DND-41 (cell line): Measurements from ENCODE around the gene PROSER1.

Experiments used
- ATAC-seq: fragments of 200-7000 bp; cut with Tn5 transposase; 3 replicates; pipeline ENCODE4 v1.9.1; 2021; ENCODE audit warnings: low read depth; ENCODE audit not compliant: insufficient read depth
- DNase-seq: peaks from one replicate; pipeline ENCODE4 v3.0.0-alpha.2; 2020
- H2AFZ ChIP-seq: 2 replicates; pipeline ENCODE4 v1.6.0; 2012; ENCODE audit warnings: low read depth, low read length
- H3K27ac ChIP-seq: 2 replicates; pipeline ENCODE4 v1.5.1; 2012; ENCODE audit warnings: low read length, inconsistent platforms
- H3K27me3 ChIP-seq: fragments of 200-600 bp; sonication (generic); 2 replicates; pipeline ENCODE4 v1.6.0; 2012; ENCODE audit warnings: low read length, mild to moderate bottlenecking, inconsistent platforms; ENCODE audit not compliant: insufficient read depth, poor library complexity
- H3K36me3 ChIP-seq: 2 replicates; pipeline ENCODE4 v1.5.1; 2012; ENCODE audit warnings: low read length, inconsistent platforms; ENCODE audit not compliant: insufficient read depth
- H3K4me1 ChIP-seq: 2 replicates; pipeline ENCODE4 v1.5.1; 2012; ENCODE audit warnings: mild to moderate bottlenecking, low read length; ENCODE audit not compliant: insufficient read depth
- H3K4me2 ChIP-seq: 2 replicates; pipeline ENCODE4 v1.6.0; 2012; ENCODE audit warnings: mild to moderate bottlenecking, moderate library complexity, low read length, inconsistent platforms; ENCODE audit not compliant: insufficient read depth
- H3K4me3 ChIP-seq, 2 experiments: fragments of 200-600 bp in 1 of 2; shearing (Covaris generic) in 1 of 2; 2 replicates each; pipeline ENCODE4 v1.5.1; 2012 to 2016; ENCODE audit warnings: inconsistent platforms in 2 of 2, low read length in 2 of 2, mild to moderate bottlenecking in 2 of 2, low read depth in 1 of 2, moderate library complexity in 1 of 2
- H3K79me2 ChIP-seq: 2 replicates; pipeline ENCODE4 v1.6.0; 2012; ENCODE audit warnings: low read length, inconsistent platforms; ENCODE audit not compliant: insufficient read depth
- H3K9ac ChIP-seq: 2 replicates; pipeline ENCODE4 v1.6.0; 2012; ENCODE audit warnings: low read depth, mild to moderate bottlenecking, inconsistent platforms, low read length, moderate library complexity
- H3K9me3 ChIP-seq: 2 replicates; pipeline ENCODE4 v1.5.1; 2012; ENCODE audit warnings: low read length, moderate library complexity, mild to moderate bottlenecking, inconsistent platforms; ENCODE audit not compliant: insufficient read depth, severe bottlenecking
- H4K20me1 ChIP-seq: 2 replicates; pipeline ENCODE4 v1.6.0; 2012; ENCODE audit warnings: low read length; ENCODE audit not compliant: insufficient read depth
- EZH2 ChIP-seq: IDR thresholded peaks from 3 replicates; pipeline ENCODE4 v1.6.1; 2012; ENCODE audit warnings: borderline replicate concordance, low read depth, mild to moderate bottlenecking, moderate library complexity, low read length, inconsistent platforms; ENCODE audit not compliant: severe bottlenecking
- TF ChIP-seq, protein P1 (sequence below): IDR thresholded peaks from 2 replicates; pipeline ENCODE4 v1.5.1; 2012; ENCODE audit warnings: borderline replicate concordance, low read length, moderate library complexity, mild to moderate bottlenecking; ENCODE audit not compliant: poor library complexity, severe bottlenecking; ENCODE audit errors: extremely low read depth

Gene PROSER1

DNA sequence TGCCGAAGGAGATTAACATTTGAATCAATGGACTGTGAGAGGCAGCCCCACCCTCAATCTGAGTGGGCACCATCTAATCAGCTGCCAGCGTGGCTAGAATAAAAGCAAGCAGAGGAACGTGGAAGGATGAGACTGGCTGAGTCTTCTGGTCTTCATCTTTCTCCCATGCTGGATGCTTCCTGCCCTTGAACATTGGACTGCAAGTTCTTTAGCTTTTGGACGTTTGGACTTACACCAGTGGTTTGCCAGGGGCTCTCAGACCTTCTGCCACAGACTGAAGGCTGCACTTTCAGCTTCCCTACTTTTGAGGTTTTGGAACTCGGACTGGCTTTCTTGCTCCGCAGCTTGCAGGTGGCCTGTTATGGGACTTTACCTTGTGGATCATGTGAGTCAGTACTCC lies 15.1 kb upstream of the PROSER1 start:
- no peaks in the 10 kb centered on the region for H3K4me1 ChIP-seq
- no peak overlapping the region for H2AFZ ChIP-seq
- H3K27ac ChIP-seq, result no peak overlapping the region
- TF ChIP-seq, protein P1, sequence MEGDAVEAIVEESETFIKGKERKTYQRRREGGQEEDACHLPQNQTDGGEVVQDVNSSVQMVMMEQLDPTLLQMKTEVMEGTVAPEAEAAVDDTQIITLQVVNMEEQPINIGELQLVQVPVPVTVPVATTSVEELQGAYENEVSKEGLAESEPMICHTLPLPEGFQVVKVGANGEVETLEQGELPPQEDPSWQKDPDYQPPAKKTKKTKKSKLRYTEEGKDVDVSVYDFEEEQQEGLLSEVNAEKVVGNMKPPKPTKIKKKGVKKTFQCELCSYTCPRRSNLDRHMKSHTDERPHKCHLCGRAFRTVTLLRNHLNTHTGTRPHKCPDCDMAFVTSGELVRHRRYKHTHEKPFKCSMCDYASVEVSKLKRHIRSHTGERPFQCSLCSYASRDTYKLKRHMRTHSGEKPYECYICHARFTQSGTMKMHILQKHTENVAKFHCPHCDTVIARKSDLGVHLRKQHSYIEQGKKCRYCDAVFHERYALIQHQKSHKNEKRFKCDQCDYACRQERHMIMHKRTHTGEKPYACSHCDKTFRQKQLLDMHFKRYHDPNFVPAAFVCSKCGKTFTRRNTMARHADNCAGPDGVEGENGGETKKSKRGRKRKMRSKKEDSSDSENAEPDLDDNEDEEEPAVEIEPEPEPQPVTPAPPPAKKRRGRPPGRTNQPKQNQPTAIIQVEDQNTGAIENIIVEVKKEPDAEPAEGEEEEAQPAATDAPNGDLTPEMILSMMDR, result no peak
- no peak for TF ChIP-seq EZH2
- H3K4me3 ChIP-seq, result no peak overlapping the region
- DNase-seq, result no peak
- H3K9me3 ChIP-seq, result no peaks in the 10 kb centered on the region
- no peak overlapping the region for H3K4me2 ChIP-seq
- no peak for ATAC-seq
- H3K27me3 ChIP-seq, result no peaks in the 10 kb centered on the region
- H3K36me3 ChIP-seq, result peaks cover 17% of the 10 kb centered on the region
- no peaks in the 10 kb centered on the region for H4K20me1 ChIP-seq
- H3K9ac ChIP-seq, result no peak overlapping the region
- H3K79me2 ChIP-seq, result no peaks in the 10 kb centered on the region

DNA sequence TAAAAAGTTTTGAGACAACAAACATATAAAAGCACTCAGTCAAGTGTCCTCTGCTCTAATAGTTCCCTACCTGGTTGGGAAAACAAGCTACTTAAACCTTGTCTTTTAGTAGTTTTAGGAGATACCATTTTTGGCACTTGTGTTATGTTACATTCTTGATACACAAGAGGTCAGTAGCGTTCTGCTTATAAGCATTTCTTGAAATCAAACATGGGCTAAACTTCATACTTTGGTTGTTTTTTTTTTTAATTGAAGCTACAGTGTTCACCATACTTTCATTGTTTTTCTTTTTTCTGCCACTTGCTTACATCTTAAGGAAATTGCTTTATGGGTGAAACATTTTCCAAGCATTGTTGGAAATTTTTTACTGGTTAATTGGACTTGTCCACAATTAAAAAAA lies 13.3 kb upstream of the PROSER1 start:
- no peaks in the 10 kb centered on the region for H4K20me1 ChIP-seq

GRCh38 chr13:39049274-39049673 lies 11.4 kb upstream of the PROSER1 start:
- ATAC-seq, result no peak
- H3K9ac ChIP-seq, result no peak overlapping the region

More for the DNA sequence above, 13.3 kb upstream of the PROSER1 start:
- H2AFZ ChIP-seq, result no peak overlapping the region
- H3K9me3 ChIP-seq, result no peaks in the 10 kb centered on the region
- H3K4me3 ChIP-seq, result no peak overlapping the region
- peaks cover 26% of the 10 kb centered on the region for H3K36me3 ChIP-seq
- H3K9ac ChIP-seq, result no peak overlapping the region
- ATAC-seq, result peak; percentile 39; the same call in 1 of the 3 replicates
- no peak for DNase-seq
- no peaks in the 10 kb centered on the region for H3K4me1 ChIP-seq
- H3K4me2 ChIP-seq, result no peak overlapping the region
- H3K27me3 ChIP-seq, result no peaks in the 10 kb centered on the region
- H3K79me2 ChIP-seq, result no peaks in the 10 kb centered on the region
- TF ChIP-seq, protein P1, result peak; percentile 59
- TF ChIP-seq EZH2, result no peak
- no peak overlapping the region for H3K27ac ChIP-seq

More at GRCh38 chr13:39049274-39049673, 11.4 kb upstream of the PROSER1 start:
- Histone ChIP-seq H3K27me3 (no peaks in the 10 kb centered on the region), H3K36me3 (peaks cover 35% of the 10 kb centered on the region), H4K20me1 (no peaks in the 10 kb centered on the region), H2AFZ (no peak overlapping the region), H3K4me1 (no peaks in the 10 kb centered on the region), H3K4me3 (no peak overlapping the region), H3K27ac (no peak overlapping the region), H3K4me2 (no peak overlapping the region), H3K9me3 (no peaks in the 10 kb centered on the region), H3K79me2 (no peaks in the 10 kb centered on the region)
- no peak for TF ChIP-seq EZH2
- TF ChIP-seq, protein P1, result no peak
- DNase-seq, result no peak
